ENCODE data around the gene SPOCK1.

Gene SPOCK1

GRCh38 chr5:137359941-137360340 lies 139.2 kb downstream of the SPOCK1 start:
- no peak for DNase-seq (ENCODE audit: low spot score)

GRCh38 chr5:137357436-137357835 lies 141.7 kb downstream of the SPOCK1 start:
- no peak for DNase-seq (ENCODE audit: low spot score)

GRCh38 chr5:137356127-137356526 lies 143.0 kb downstream of the SPOCK1 start:
- DNase-seq (ENCODE audit: low spot score), result no peak

GRCh38 chr5:137355708-137356107 lies 143.4 kb downstream of the SPOCK1 start:
- DNase-seq (ENCODE audit: low spot score), result no peak

- DNase-seq (ENCODE audit: low spot score), result no peak
Measured at GRCh38 chr5:137352095-137352494, 147.0 kb downstream of the SPOCK1 start.

- DNase-seq (ENCODE audit: low spot score), result no peak
Measured at GRCh38 chr5:137350791-137351190, 148.3 kb downstream of the SPOCK1 start.

- DNase-seq (ENCODE audit: low spot score), result no peak
Measured at GRCh38 chr5:137348759-137349158, 150.4 kb downstream of the SPOCK1 start.

- DNase-seq (ENCODE audit: low spot score), result no peak
Measured at GRCh38 chr5:137347865-137348264, 151.3 kb downstream of the SPOCK1 start.

- DNase-seq (ENCODE audit: low spot score), result no peak
Measured at GRCh38 chr5:137346281-137346680, 152.8 kb downstream of the SPOCK1 start.

GRCh38 chr5:137345396-137345795 lies 153.7 kb downstream of the SPOCK1 start:
- DNase-seq (ENCODE audit: low spot score), result no peak

- peak; percentile 35 for DNase-seq (ENCODE audit: low spot score)
Measured at GRCh38 chr5:137344723-137345322, 154.3 kb downstream of the SPOCK1 start.

- DNase-seq (ENCODE audit: low spot score), result no peak
Measured at GRCh38 chr5:137344021-137344420, 155.1 kb downstream of the SPOCK1 start.

GRCh38 chr5:137342764-137343163 lies 156.4 kb downstream of the SPOCK1 start:
- DNase-seq (ENCODE audit: low spot score), result no peak

- DNase-seq (ENCODE audit: low spot score), result no peak
Measured at GRCh38 chr5:137341831-137342230, 157.3 kb downstream of the SPOCK1 start.

GRCh38 chr5:137340881-137341280 lies 158.2 kb downstream of the SPOCK1 start:
- DNase-seq (ENCODE audit: low spot score), result no peak

- no peak for DNase-seq (ENCODE audit: low spot score)
Measured at GRCh38 chr5:137336565-137337120, 162.5 kb downstream of the SPOCK1 start.

- no peak for DNase-seq (ENCODE audit: low spot score)
Measured at GRCh38 chr5:137336161-137336560, 163.0 kb downstream of the SPOCK1 start.

- DNase-seq (ENCODE audit: low spot score), result no peak
Measured at GRCh38 chr5:137335493-137335892, 163.6 kb downstream of the SPOCK1 start.

- no peak for DNase-seq (ENCODE audit: low spot score)
Measured at GRCh38 chr5:137333928-137334327, 165.2 kb downstream of the SPOCK1 start.

- DNase-seq (ENCODE audit: low spot score), result no peak
Measured at GRCh38 chr5:137333475-137333874, 165.7 kb downstream of the SPOCK1 start.

GRCh38 chr5:137332296-137332695 lies 166.8 kb downstream of the SPOCK1 start:
- no peak for DNase-seq (ENCODE audit: low spot score)

GRCh38 chr5:137329586-137330296 lies 169.4 kb downstream of the SPOCK1 start:
- no peak for DNase-seq (ENCODE audit: low spot score)

- no peak for DNase-seq (ENCODE audit: low spot score)
Measured at GRCh38 chr5:137328991-137329390, 170.1 kb downstream of the SPOCK1 start.

- DNase-seq (ENCODE audit: low spot score), result no peak
Measured at GRCh38 chr5:137328463-137328862, 170.7 kb downstream of the SPOCK1 start.

Data from kidney capillary endothelial cell (primary cell).